H1 (cell line): ENCODE results near the gene HERC5. TPM values are rescaled to one million over a fixed set of nuclear protein-coding genes. Genes with fewer than 3 reads are reported as not detected.

Experiments
- CTCF ChIA-PET: fragments of 300-600 bp; sonication (Branson Sonifier 250); formaldehyde crosslinking; loops from one replicate; lab custom pipeline; 2021; ENCODE audit not compliant: partially characterized antibody; lab: Charles Lee
- POLR2A ChIA-PET: fragments of 300-600 bp; sonication (Branson Sonifier 250); formaldehyde crosslinking; loops from one replicate; lab custom pipeline; 2021; ENCODE audit warnings: inconsistent platforms; ENCODE audit not compliant: partially characterized antibody; lab: Charles Lee
- DNase-seq, 2 experiments: peaks; one replicate each; pipeline versions ENCODE4 v3.0.0 to v3.0.0-alpha.2; 2010 to 2022; ENCODE audit warnings: low spot score in 2 of 2, low read depth in 1 of 2, mixed read lengths in 1 of 2
- FAIRE-seq: peaks from 2 replicates; lab custom pipeline; 2011; peaks lifted over from hg19 to GRCh38; lab: Jason Lieb, UNC
- H2AFZ ChIP-seq: 2 replicates; pipeline ENCODE4 v1.8.1; 2012; ENCODE audit warnings: low read length, inconsistent platforms
- H2AK5ac ChIP-seq: 2 replicates; pipeline ENCODE4 v1.6.1; 2013; ENCODE audit warnings: low read depth, low read length
- H2BK120ac ChIP-seq: replicated peaks from 2 replicates; pipeline ENCODE3; 2013; ENCODE audit warnings: low read depth, low read length, inconsistent platforms
- H2BK12ac ChIP-seq: 2 replicates; pipeline ENCODE4 v1.6.1; 2013; ENCODE audit warnings: low read depth, low read length
- H2BK15ac ChIP-seq: 2 replicates; pipeline ENCODE4 v1.6.1; 2013; ENCODE audit warnings: low read length
- H2BK20ac ChIP-seq: 2 replicates; pipeline ENCODE4 v1.6.1; 2013; ENCODE audit warnings: low read length
- H2BK5ac ChIP-seq: 2 replicates; pipeline ENCODE4 v1.6.1; 2013; ENCODE audit warnings: low read depth, low read length
- H3K14ac ChIP-seq: 2 replicates; pipeline ENCODE4 v1.6.1; 2013; ENCODE audit warnings: inconsistent platforms; ENCODE audit not compliant: insufficient read length
- H3K18ac ChIP-seq: 2 replicates; pipeline ENCODE4 v1.6.1; 2013; ENCODE audit warnings: low read length; ENCODE audit errors: extremely low read depth
- H3K23ac ChIP-seq: 2 replicates; pipeline ENCODE4 v1.6.1; 2013; ENCODE audit warnings: inconsistent platforms; ENCODE audit not compliant: insufficient read length
- H3K23me2 ChIP-seq: 2 replicates; pipeline ENCODE4 v1.6.1; 2013; ENCODE audit warnings: low read depth, low read length
- H3K27ac ChIP-seq: 2 replicates; pipeline ENCODE4 v1.6.1; 2011; ENCODE audit warnings: low read depth, low read length, inconsistent platforms
- H3K27me3 ChIP-seq, 4 experiments: replicated peaks in 1 of 4; 1 replicate in 1 of 4; 2 replicates in 3 of 4; pipeline versions ENCODE4 v1.6.1 to v1.8.1; 2011 to 2013; ENCODE audit warnings: low read length in 3 of 4, mild to moderate bottlenecking in 3 of 4, inconsistent platforms in 2 of 4, mixed read lengths in 2 of 4, moderate library complexity in 1 of 4; ENCODE audit not compliant: control insufficient read depth in 3 of 4, insufficient read depth in 3 of 4; ENCODE audit errors: extremely low read depth in 1 of 4
- H3K36me3 ChIP-seq, 4 experiments: 2 replicates each; pipeline versions ENCODE4 v1.6.1 to v1.8.1; 2011 to 2013; ENCODE audit warnings: mild to moderate bottlenecking in 4 of 4, low read length in 3 of 4, moderate library complexity in 2 of 4, control low read depth in 1 of 4, inconsistent platforms in 1 of 4; ENCODE audit not compliant: insufficient read depth in 4 of 4, control insufficient read depth in 2 of 4
- H3K4ac ChIP-seq: replicated peaks from 2 replicates; pipeline ENCODE3; 2013; ENCODE audit warnings: low read length, low read depth, mixed read lengths, inconsistent platforms; ENCODE audit not compliant: insufficient read length
- H3K4me1 ChIP-seq, 4 experiments: replicated peaks in 1 of 4; 1 replicate in 1 of 4; 2 replicates in 3 of 4; pipeline versions ENCODE4 v1.6.1 to v1.8.1; 2011 to 2013; ENCODE audit warnings: low read length in 3 of 4, inconsistent platforms in 2 of 4, mixed read lengths in 1 of 4; ENCODE audit not compliant: insufficient read depth in 4 of 4, control insufficient read depth in 3 of 4
- H3K4me2 ChIP-seq, 2 experiments: 2 replicates each; pipeline versions ENCODE4 v1.6.1 to v1.8.1; 2011 to 2013; ENCODE audit warnings: low read depth in 2 of 2, low read length in 2 of 2, control low read depth in 1 of 2, inconsistent platforms in 1 of 2, mild to moderate bottlenecking in 1 of 2; ENCODE audit not compliant: insufficient read depth in 1 of 2
- H3K4me3 ChIP-seq, 4 experiments: fragments of 200-600, 300-600 bp in 1 of 4; sonication (generic), shearing (Covaris generic), sonication (Bioruptor Twin) in 1 of 4; 2 replicates each; pipeline versions ENCODE4 v1.5.1 to v1.8.1; 2011 to 2016; ENCODE audit warnings: low read length in 4 of 4, low read depth in 3 of 4, control low read depth in 2 of 4, inconsistent platforms in 2 of 4, mild to moderate bottlenecking in 2 of 4, mixed read lengths in 1 of 4, moderate library complexity in 1 of 4; ENCODE audit not compliant: insufficient read depth in 2 of 4; ENCODE audit errors: extremely low read depth in 1 of 4
- H3K56ac ChIP-seq: replicated peaks from 2 replicates; pipeline ENCODE3; 2013; ENCODE audit warnings: low read depth, mild to moderate bottlenecking, mixed read lengths, low read length, inconsistent platforms; ENCODE audit not compliant: insufficient read length
- H3K79me1 ChIP-seq: 2 replicates; pipeline ENCODE4 v1.6.1; 2013; ENCODE audit warnings: low read depth, low read length, control low read depth
- H3K79me2 ChIP-seq, 2 experiments: 2 replicates each; pipeline versions ENCODE4 v1.6.1 to v1.8.1; 2012 to 2013; ENCODE audit warnings: low read length in 2 of 2, mild to moderate bottlenecking in 2 of 2, inconsistent platforms in 1 of 2; ENCODE audit not compliant: insufficient read depth in 2 of 2, control insufficient read depth in 1 of 2
- H3K9ac ChIP-seq, 4 experiments: replicated peaks in 1 of 4; 1 replicate in 1 of 4; 2 replicates in 3 of 4; pipeline versions ENCODE4 v1.6.1 to v1.8.1; 2011 to 2013; ENCODE audit warnings: low read depth in 3 of 4, low read length in 3 of 4, control low read depth in 2 of 4, mild to moderate bottlenecking in 2 of 4, moderate library complexity in 2 of 4, inconsistent platforms in 1 of 4; ENCODE audit errors: extremely low read depth in 1 of 4
- H3K9me3 ChIP-seq, 2 experiments: 2 replicates each; pipeline versions ENCODE4 v1.6.1 to v1.8.1; 2012 to 2013; ENCODE audit warnings: mild to moderate bottlenecking in 2 of 2, moderate library complexity in 2 of 2, control low read depth in 1 of 2, inconsistent platforms in 1 of 2, low read depth in 1 of 2, low read length in 1 of 2, mixed read lengths in 1 of 2; ENCODE audit not compliant: insufficient read depth in 2 of 2
- H4K20me1 ChIP-seq, 2 experiments: replicated peaks in 1 of 2; 2 replicates each; pipeline versions ENCODE3 to v1.8.1; 2011 to 2013; ENCODE audit warnings: inconsistent platforms in 2 of 2, low read length in 2 of 2, mild to moderate bottlenecking in 1 of 2; ENCODE audit not compliant: insufficient read depth in 2 of 2, control insufficient read depth in 1 of 2
- H4K5ac ChIP-seq: 2 replicates; pipeline ENCODE4 v1.6.1; 2013; ENCODE audit warnings: low read length, low read depth, mixed read lengths, inconsistent platforms; ENCODE audit not compliant: insufficient read length
- H4K8ac ChIP-seq: 2 replicates; pipeline ENCODE4 v1.8.0; 2013; ENCODE audit warnings: mild to moderate bottlenecking, moderate library complexity, low read length, inconsistent platforms; ENCODE audit not compliant: insufficient read depth; ENCODE audit errors: extremely low read depth
- H4K91ac ChIP-seq: replicated peaks from 2 replicates; pipeline ENCODE3; 2013; ENCODE audit warnings: low read length, mixed read lengths, inconsistent platforms; ENCODE audit not compliant: insufficient read length
- ASH2L ChIP-seq: fragments of 200-600, 300-600 bp; sonication (generic); IDR thresholded peaks from one replicate; pipeline ENCODE4 v1.7.1; 2017; ENCODE audit warnings: low read length
- BACH1 ChIP-seq: IDR thresholded peaks from 2 replicates; pipeline ENCODE4 v1.6.1; 2012; ENCODE audit warnings: low read length, improper control_type of control experiment
- BCL11A ChIP-seq, 2 experiments: IDR thresholded peaks; one replicate each; pipeline ENCODE4 v1.6.1; 2011; ENCODE audit warnings: low read depth in 2 of 2, low read length in 2 of 2, mild to moderate bottlenecking in 2 of 2
- HDAC6 ChIP-seq: IDR thresholded peaks from one replicate; pipeline ENCODE4 v1.7.1; 2012; ENCODE audit warnings: low read depth, mild to moderate bottlenecking, inconsistent platforms, low read length, moderate library complexity
- KDM5A ChIP-seq: fragments of 200-600 bp; IDR thresholded peaks from 2 replicates; pipeline ENCODE4 v1.7.1; 2012; ENCODE audit warnings: mild to moderate bottlenecking, low read length, inconsistent platforms, mixed read lengths
- PHF8 ChIP-seq: fragments of 200-600 bp; sonication (generic); conservative IDR thresholded peaks from 2 replicates; pipeline ENCODE4 v1.7.1; 2012; ENCODE audit warnings: low read depth, mild to moderate bottlenecking, inconsistent platforms, low read length, moderate library complexity
- RAD21 ChIP-seq, 2 experiments: IDR thresholded peaks in 1 of 2; conservative IDR thresholded peaks in 1 of 2; 2 replicates each; pipeline ENCODE4 v1.6.1; 2011; ENCODE audit warnings: low read depth in 2 of 2, low read length in 2 of 2, improper control_type of control experiment in 1 of 2, inconsistent platforms in 1 of 2, mild to moderate bottlenecking in 1 of 2, moderate library complexity in 1 of 2
- RNF2 ChIP-seq: fragments of 200-900, 300-1000 bp; sonication (generic); IDR thresholded peaks from 2 replicates; pipeline ENCODE4 v1.7.1; 2016; ENCODE audit warnings: borderline replicate concordance, low read depth, mild to moderate bottlenecking, antibody characterized with exemption, low read length; ENCODE audit not compliant: poor library complexity, severe bottlenecking; ENCODE audit errors: missing control alignments
- SP4 ChIP-seq: IDR thresholded peaks from 2 replicates; pipeline ENCODE4 v1.6.1; 2012; ENCODE audit warnings: low read length, inconsistent platforms
- YY1 ChIP-seq: IDR thresholded peaks from 2 replicates; pipeline ENCODE4 v1.6.1; 2011; ENCODE audit warnings: low read depth, mild to moderate bottlenecking, low read length
- WGBS, 2 experiments: shearing (Covaris generic) in 1 of 2; methylation state at CpG; one replicate each; pipeline versions ENCODE4 v1.1.6 to v1.1.7; 2013 to 2015; ENCODE audit warnings: low lambda C conversion rate in 2 of 2, mixed read lengths in 2 of 2, inconsistent platforms in 1 of 2, low coverage in 1 of 2, missing lambda C conversion rate in 1 of 2; ENCODE audit not compliant: insufficient replicate concordance in 2 of 2, insufficient coverage in 1 of 2, insufficient read length in 1 of 2; ENCODE audit errors: extremely low coverage in 1 of 2, missing lambda C conversion rate in 1 of 2; 5-methylcytosine and 5-hydroxymethylcytosine counted together
- polyA plus RNA-seq, 7 experiments: library from polyadenylated mRNA; depleted of rRNA in 3 of 7; stranded (reverse) in 5 of 7; unstranded in 2 of 7; fragments of >200 nt in 5 of 7; fragments of 200-250 nt in 2 of 7; gene quantifications; 1 replicate in 5 of 7; 2 replicates in 1 of 7; 4 replicates in 1 of 7; pipeline versions ENCODE4 v1.2.1 to v1.2.3, GENCODE V29; 2011 to 2013; ENCODE audit warnings: missing spikeins in 2 of 7, mixed read lengths in 2 of 7
- total RNA-seq: library from RNA; stranded (reverse); fragmentation: NEBNext Ultra II Directional; extraction: Animal tissue kit (Norgen Biotek cat#: 25700); gene quantifications from 2 replicates; pipeline ENCODE4 v1.2.1, GENCODE V29; 2021
- TF ChIP-seq, protein P1 (sequence below): IDR thresholded peaks from 2 replicates; pipeline ENCODE4 v1.6.1; 2012; ENCODE audit warnings: inconsistent platforms
- TF ChIP-seq, protein P2 (sequence below): IDR thresholded peaks from 2 replicates; pipeline ENCODE4 v1.6.1; 2012; ENCODE audit warnings: inconsistent platforms
- TF ChIP-seq, protein P3 (sequence below): IDR thresholded peaks from 2 replicates; pipeline ENCODE4 v1.6.1; 2011; ENCODE audit warnings: low read length, improper control_type of control experiment

Gene HERC5
- total and polyA plus RNA-seq, 2 of the 8 experiments (the other 6 are each of a cell fraction or from before 2014, with no cell fraction given): 6.6 to 20.7 TPM

DNA sequence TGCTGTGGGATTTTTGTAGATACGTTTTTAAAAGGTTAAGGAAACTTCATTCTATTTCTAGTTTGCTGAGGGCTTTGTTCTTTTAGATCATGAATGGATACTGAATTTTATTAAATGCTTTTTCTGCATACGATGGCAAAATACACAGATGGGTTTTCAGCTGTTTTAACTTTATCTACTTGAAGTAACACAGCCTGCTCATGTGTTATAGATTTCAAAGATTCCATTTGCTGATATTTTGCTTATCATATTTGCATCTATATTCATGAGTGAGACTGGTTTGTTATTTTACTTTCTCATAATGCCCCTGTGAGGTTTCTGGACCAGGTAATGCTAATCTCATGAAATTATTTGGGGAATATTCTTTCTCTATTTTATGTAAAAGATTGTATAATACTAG, 34.5 kb upstream of the HERC5 start:
- Histone ChIP-seq H3K4me3 (no peak overlapping the region), H3K4me2 (no peak overlapping the region), H3K27me3 (no peaks in the 10 kb centered on the region), H3K4me1 (no peaks in the 10 kb centered on the region), H3K56ac (no peak overlapping the region), H4K5ac (no peak overlapping the region), H2BK120ac (no peak overlapping the region), H3K79me2 (no peaks in the 10 kb centered on the region), H4K20me1 (no peaks in the 10 kb centered on the region), H3K9ac (no peak overlapping the region), H4K8ac (no peak overlapping the region), H2BK15ac (no peak overlapping the region), H3K23ac (no peak overlapping the region), H2BK20ac (no peak overlapping the region), H3K27ac (no peak overlapping the region), H3K23me2 (no peaks in the 10 kb centered on the region), H2BK5ac (no peak overlapping the region), H4K91ac (no peak overlapping the region), H2BK12ac (no peak overlapping the region), H3K18ac (no peak overlapping the region), H3K9me3 (no peaks in the 10 kb centered on the region), H2AK5ac (no peak overlapping the region), H2AFZ (no peak overlapping the region), H3K4ac (no peak overlapping the region), H3K36me3 (no peaks in the 10 kb centered on the region), H3K14ac (no peak overlapping the region), H3K79me1 (no peaks in the 10 kb centered on the region)
- POLR2A ChIA-PET: no interaction called here
- FAIRE-seq (no peak), DNase-seq (no peak)
- 92% methylated on average over 2 of the region's 2 CpGs; no CpG with 5 or more reads in 1 of the 2 experiments for WGBS, 2 experiments
- CTCF ChIA-PET: no interaction called here
- TF ChIP-seq BCL11A (IDR thresholded peaks at IDR 0.05; ENCODE audit: low read depth in 2 of 2, low read length in 2 of 2) (no peak), ASH2L (no peak), YY1 (no peak), SP4 (no peak), RAD21 (IDR thresholded peaks at IDR 0.05 in 1 of 2, conservative IDR thresholded peaks at IDR 0.05 in 1 of 2; ENCODE audit: low read depth in 2 of 2, low read length in 2 of 2) (no peak), KDM5A (no peak), PHF8 (no peak), RNF2 (no peak), HDAC6 (no peak), BACH1 (no peak)
- TF ChIP-seq, protein P1, sequence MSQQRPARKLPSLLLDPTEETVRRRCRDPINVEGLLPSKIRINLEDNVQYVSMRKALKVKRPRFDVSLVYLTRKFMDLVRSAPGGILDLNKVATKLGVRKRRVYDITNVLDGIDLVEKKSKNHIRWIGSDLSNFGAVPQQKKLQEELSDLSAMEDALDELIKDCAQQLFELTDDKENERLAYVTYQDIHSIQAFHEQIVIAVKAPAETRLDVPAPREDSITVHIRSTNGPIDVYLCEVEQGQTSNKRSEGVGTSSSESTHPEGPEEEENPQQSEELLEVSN: no peak
- TF ChIP-seq, protein P2, sequence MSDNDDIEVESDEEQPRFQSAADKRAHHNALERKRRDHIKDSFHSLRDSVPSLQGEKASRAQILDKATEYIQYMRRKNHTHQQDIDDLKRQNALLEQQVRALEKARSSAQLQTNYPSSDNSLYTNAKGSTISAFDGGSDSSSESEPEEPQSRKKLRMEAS: no peak
- TF ChIP-seq, protein P3, sequence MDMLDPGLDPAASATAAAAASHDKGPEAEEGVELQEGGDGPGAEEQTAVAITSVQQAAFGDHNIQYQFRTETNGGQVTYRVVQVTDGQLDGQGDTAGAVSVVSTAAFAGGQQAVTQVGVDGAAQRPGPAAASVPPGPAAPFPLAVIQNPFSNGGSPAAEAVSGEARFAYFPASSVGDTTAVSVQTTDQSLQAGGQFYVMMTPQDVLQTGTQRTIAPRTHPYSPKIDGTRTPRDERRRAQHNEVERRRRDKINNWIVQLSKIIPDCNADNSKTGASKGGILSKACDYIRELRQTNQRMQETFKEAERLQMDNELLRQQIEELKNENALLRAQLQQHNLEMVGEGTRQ: no peak
